ENCODE data around the gene TLX2. TPM values are rescaled to one million over a fixed set of nuclear protein-coding genes. Genes with fewer than 3 reads are reported as not detected.

TLX2 gene
- total RNA-seq, 4 donors from 2014 or later: not detected

DNA sequence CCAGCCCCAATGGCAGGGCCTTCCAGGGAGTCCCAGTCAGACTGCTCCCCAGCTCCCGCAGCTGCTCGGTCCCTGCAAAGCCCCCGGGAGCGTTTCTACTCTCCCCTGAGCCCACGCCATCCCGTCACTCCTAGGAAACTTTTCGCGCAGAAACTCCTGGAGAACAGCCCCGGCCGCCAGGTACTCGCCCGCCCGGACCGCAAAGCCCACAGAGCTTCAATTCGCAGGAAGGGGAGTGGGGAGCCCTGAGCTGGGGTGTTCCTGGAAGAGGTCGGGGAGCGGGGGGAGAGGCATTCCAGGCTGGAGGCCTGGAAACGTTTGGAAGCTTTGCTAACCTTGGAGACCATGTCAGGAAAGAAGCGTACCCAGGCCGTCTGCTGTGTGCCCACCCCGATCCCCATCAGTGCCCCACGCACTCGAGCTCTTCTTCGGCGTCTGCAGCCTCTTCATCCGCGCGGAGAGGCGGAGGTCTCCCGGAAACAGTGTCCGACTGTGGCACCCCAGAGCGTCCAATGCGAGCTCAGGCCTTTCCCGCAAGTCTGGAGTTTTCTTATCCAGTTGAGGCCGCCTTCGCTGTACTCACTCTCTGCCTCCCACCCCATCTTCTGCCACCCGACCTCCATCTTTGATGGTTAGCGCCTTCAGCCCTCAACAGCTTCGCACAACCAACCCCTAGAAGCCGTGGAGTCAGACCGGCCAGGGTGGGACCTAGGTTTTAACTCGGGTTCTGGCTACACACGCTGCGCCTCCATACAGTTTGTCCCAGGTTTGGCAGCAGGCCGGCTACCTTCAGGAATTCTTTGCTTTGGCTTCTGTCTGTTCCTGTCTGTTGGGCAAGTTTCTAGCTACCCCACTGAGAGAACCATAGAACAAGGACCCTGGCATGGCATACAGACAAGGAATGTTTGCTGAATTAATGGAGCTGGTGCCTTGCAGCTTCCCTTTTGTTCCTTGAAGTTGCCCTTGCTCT, 10.5 kb upstream of the TLX2 start:
- WGBS, 2 donors: 78 to 86% methylated on average over 19 to 26 of the region's 45 CpGs
- DNase-seq: no peak
- TF ChIP-seq POLR2A (IDR thresholded peaks at IDR 0.05) (no peak), CTCF (IDR thresholded peaks at IDR 0.05) (no peak)
- Histone ChIP-seq H3K4me3 (peak overlapping the region; percentile 30 to 73 (median 61)), H3K4me1 (peaks cover 41 to 74% (median 47%) of the 10 kb centered on the region in 3 donors), H3K27ac (peak overlapping the region; percentile 9 to 81 (median 76)), H3K27me3 (peaks cover 7 to 58% (median 11%) of the 10 kb centered on the region in 4 donors), H3K9me3 (no peaks in the 10 kb centered on the region), H3K36me3 (peaks cover 0 to 23% (median 9%) of the 10 kb centered on the region in 3 donors)
- intact Hi-C loops (cut with DNase I): no loop called here

GRCh38 chr2:74504591-74504990, 9.7 kb upstream of the TLX2 start:
- intact Hi-C loops (cut with DNase I): no loop called here
- H3K4me1 ChIP-seq: peaks cover 33 to 66% (median 39%) of the 10 kb centered on the region in 3 donors
- no peak for DNase-seq
- 90% methylated on average over 2 to 3 of the region's 3 CpGs for WGBS, 2 donors
- no peak overlapping the region for H3K4me3 ChIP-seq
- H3K27ac ChIP-seq: no peak overlapping the region
- H3K36me3 ChIP-seq: peaks cover 0 to 23% (median 9%) of the 10 kb centered on the region in 3 donors
- TF ChIP-seq CTCF (IDR thresholded peaks at IDR 0.05) (no peak), POLR2A (IDR thresholded peaks at IDR 0.05) (no peak)
- no peaks in the 10 kb centered on the region for H3K9me3 ChIP-seq
- peaks cover 2 to 56% (median 4%) of the 10 kb centered on the region in 4 donors for H3K27me3 ChIP-seq

GRCh38 chr2:74505448-74506246, 8.6 kb upstream of the TLX2 start:
- no peaks in the 10 kb centered on the region for H3K9me3 ChIP-seq
- H3K27ac ChIP-seq: no peak overlapping the region
- 90 to 92% methylated on average over 12 to 13 of the region's 14 CpGs for WGBS, 2 donors
- H3K4me3 ChIP-seq: peak overlapping the region in 2 of 4 donors; percentile 69 to 86
- TF ChIP-seq POLR2A (IDR thresholded peaks at IDR 0.05): no peak
- TF ChIP-seq CTCF (IDR thresholded peaks at IDR 0.05): no peak
- no peak for DNase-seq
- intact Hi-C loops (cut with DNase I): no loop called here
- peaks cover 0 to 23% (median 9%) of the 10 kb centered on the region in 3 donors for H3K36me3 ChIP-seq
- peaks cover 32 to 61% (median 37%) of the 10 kb centered on the region in 3 donors for H3K4me1 ChIP-seq
- H3K27me3 ChIP-seq: peaks cover 0 to 56% (median 0%) of the 10 kb centered on the region in 4 donors

DNA sequence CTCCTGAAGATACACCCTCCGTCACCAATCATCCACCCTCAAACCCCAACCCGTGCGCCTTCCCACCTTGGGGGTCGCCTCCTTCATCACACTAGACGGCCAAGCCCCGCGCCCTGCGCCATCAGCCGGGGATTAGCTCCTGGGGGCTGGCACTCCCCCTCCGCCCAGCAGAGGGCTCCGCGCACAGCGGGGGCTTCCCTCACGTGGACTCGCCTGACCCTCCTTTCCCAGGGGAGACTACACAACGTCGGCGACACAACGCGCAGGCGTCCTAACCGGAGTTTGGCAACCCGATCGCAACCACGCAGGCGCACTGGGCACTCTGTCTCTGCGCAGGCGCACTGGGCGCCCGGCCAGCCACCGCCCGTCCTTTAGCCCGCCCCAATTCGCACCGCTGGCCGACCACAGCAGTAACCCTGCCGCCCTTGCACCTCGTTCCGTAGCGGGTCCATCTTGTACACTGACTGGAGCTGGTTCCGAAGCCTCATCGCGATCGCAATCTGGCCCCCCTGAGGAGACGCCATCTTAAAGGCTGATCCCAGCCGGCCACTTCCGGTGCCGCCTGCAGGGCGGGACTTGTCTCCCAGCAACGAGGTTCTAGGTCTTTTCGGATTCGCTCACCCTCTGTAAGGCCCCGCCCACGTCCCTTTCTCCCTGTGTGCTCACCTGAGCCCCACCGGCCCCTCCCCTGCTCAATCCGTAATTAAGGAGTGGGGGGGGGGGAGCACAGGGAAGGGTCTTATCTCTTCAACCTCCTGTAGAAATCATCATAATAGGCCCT, 6.9 kb upstream of the TLX2 start, which contains the start of gene PCGF1:
Gene PCGF1 (minus strand): TSS at position 551 of the 781 bp plus-strand sequence. CDS start 27 bp downstream, at position 524.
- Histone ChIP-seq H3K4me3 (peak within 1 kb of the TSS; percentile 56 to 86 (median 72)), H3K4me1 (peaks cover 26 to 56% (median 33%) of the 10 kb centered on the region in 3 donors), H3K9me3 (no peaks in the 10 kb centered on the region), H3K27me3 (peaks cover 0 to 56% (median 9%) of the 10 kb centered on the region in 4 donors), H3K36me3 (peaks cover 0 to 23% (median 9%) of the 10 kb centered on the region in 3 donors), H3K27ac (peak within 1 kb of the TSS; percentile 96 to 99 (median 97))
- DNase-seq: peak; percentile 89
- intact Hi-C loops (cut with DNase I): no loop called here
- peak in 5 of 6 experiments; percentile 8 to 38 (median 20) for TF ChIP-seq CTCF (IDR thresholded peaks at IDR 0.05)
- peak in 3 of 4 donors; percentile 25 to 55 (median 30) for TF ChIP-seq POLR2A (IDR thresholded peaks at IDR 0.05)
- 1% methylated on average over 32 to 37 of the region's 56 CpGs for WGBS, 2 donors
